Suppressor macrophage (primary cell): ENCODE results near the gene DPP9.
"Not testable (repeated sequence)": the region's sequence is repeated elsewhere in the genome, so short reads cannot be mapped to it uniquely, and the experiment has no call there.

Source experiments
- DNase-seq, 4 experiments: peaks; one replicate each; pipeline ENCODE4 v3.0.0-alpha.2; 2020 to 2022

The DPP9 gene

GRCh38 chr19:4684312-4685095, 39.1 kb downstream of the DPP9 start:
- DNase-seq, result no peak

DNA sequence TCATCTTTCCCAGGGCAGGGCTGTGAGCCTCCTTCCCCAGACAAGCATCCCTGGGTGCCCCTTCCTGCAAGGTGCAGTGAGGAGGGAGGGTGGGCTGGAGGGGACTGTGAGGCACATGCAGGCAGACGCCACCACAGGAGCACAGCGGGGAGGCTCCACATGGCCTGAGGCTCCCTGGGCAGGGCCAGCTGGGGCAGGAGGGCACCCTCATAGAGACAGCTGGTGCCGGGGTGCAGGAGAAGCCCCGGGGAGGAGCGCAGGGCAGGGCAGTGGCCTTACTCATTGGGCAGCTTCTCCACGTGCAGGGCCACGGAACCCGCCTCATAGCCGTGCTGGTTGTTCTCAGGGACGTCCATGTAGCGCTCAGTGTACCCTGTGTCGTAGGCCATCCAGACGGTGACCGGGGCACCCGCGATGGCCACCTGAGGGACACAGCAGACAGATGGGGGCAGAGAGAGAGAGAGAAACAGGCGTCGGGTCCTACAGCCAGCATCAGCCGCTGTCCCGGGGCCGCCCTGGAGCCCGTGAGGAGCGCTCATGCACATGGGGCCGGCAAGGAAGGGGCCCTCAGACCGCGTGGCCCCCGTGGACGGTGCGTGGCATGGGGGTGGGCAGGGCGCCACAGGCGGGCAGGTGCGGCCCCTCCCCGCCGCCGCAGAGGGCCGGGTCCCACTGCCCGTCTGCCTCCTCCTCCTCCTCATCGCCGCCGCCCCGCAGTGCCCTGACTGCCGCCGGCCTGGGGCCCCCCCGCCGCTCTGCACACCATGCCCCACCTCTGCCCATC, 41.0 kb downstream of the DPP9 start:
- no peak for DNase-seq

- not testable (repeated sequence) for DNase-seq
These were observed 43.6 kb downstream of the DPP9 start for GRCh38 chr19:4680021-4680420.

DNA sequence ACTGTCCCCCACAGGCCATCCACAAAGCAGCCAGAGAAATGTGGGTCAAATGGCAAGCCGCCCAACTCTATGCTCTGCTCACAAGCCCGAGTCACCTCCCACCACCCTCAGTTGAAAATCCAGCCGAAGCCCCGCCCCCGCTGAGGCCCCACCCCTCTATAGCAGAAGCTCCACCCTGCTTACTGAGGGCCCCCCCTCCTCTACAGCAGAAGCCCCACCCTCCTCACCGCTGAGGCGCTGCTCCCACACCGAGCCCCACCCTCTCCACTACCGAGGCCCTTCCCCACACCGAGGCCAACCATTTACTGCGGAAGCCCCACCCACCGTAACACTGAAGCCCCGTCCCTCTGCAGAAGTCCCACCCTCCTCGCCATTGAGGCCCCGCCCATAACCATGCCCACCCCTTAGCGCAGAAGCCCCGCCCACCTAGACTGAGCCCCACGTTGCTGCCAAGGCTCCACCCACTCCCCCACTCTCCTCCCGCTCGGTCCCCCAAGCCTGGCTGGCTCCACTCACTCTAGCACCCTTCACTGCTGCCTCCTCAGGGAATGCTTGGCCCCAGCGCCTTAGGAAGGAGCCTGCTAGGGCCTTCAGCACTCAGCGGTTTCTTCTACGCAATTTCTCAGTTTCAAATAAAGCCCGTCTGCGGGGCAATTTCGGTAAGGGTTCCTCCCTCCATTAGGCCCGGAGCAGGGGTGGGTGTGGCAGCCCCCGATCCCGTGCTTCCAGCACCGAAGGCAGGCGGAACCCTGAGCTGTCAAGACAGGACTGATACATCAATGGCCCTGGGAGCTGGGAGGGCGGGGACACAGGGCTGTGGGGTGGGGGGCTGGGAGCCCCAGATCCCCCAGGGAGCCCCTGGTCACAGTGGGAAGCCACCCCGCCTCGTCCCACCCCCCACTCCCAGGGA, 44.5 kb downstream of the DPP9 start:
- DNase-seq, result no peak

GRCh38 chr19:4676955-4677731, 46.5 kb downstream of the DPP9 start:
- peak in 3 of 4 experiments; percentile 57 to 70 (median 60) for DNase-seq

- no peak for DNase-seq
These were observed 48.3 kb downstream of the DPP9 start for GRCh38 chr19:4675346-4675745.

GRCh38 chr19:4673726-4674125, 49.9 kb downstream of the DPP9 start:
- no peak for DNase-seq

DNA sequence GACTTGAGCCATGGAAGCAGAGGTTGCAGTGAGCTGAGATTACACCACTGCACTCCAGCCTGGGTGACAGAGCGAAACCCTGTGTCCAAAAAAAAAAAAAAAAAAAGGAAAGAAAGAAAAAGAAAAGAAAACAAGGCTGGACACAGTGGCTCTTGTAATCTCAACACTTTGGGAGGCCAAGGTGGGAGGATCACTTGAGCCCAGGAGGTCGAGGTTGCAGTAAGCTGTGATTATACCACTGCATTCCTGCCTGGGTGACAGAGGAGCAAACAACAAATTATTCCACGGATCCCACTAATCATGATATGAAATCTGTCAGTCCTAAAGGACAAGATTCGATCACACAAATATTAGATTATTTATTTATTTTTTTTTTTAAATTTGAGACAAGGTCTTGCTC, 50.4 kb downstream of the DPP9 start:
- DNase-seq, result no peak

GRCh38 chr19:4671185-4671851, 52.3 kb downstream of the DPP9 start:
- DNase-seq, result no peak

DNA sequence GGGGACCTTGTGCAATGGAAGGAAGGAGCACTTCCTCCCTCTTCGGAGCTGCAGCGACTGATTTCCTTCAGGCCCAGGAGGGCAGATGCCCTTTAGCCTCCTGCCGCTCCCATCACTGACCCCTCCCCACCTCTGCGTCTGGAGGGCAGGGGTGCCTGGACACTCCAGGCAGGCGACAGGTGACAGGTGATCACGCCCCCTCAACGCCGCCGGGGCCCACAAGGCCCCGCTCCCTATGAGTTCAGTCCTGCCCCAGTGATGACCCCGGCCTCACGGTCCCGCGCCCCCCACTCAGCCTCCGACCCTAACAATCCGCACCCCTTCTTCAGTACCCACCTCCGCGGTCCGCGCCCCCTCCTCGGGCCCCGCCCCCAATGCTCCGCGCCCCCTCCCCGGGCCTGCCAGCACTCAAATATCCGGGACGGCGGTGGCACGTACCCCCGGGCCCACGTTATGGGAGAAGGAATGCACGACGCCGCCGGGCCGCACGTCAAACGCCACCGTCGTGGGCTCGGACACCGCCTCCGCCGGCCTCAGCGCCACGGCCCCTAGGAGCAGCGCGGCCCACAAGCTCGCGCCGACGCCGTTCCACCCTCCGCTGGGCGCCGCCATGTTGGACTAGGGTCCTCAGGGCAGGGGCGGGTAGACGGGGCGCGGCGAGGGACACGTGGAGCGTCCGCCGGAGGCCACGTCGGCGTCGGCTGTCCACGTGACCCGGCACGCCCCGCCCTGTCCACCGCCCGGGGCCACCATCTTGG, 53.7 kb downstream of the DPP9 start, which contains the start of gene MYDGF:
MYDGF (minus strand) TSS at position 620 of the 758 bp plus-strand sequence; CDS start at position 612, 8 bp downstream.
- peak; percentile 95 to 98 (median 97) for DNase-seq

GRCh38 chr19:4664642-4665041, 59.0 kb downstream of the DPP9 start:
- DNase-seq, result no peak

- DNase-seq, result no peak
These were observed 60.8 kb downstream of the DPP9 start for GRCh38 chr19:4662812-4663211.

DNA sequence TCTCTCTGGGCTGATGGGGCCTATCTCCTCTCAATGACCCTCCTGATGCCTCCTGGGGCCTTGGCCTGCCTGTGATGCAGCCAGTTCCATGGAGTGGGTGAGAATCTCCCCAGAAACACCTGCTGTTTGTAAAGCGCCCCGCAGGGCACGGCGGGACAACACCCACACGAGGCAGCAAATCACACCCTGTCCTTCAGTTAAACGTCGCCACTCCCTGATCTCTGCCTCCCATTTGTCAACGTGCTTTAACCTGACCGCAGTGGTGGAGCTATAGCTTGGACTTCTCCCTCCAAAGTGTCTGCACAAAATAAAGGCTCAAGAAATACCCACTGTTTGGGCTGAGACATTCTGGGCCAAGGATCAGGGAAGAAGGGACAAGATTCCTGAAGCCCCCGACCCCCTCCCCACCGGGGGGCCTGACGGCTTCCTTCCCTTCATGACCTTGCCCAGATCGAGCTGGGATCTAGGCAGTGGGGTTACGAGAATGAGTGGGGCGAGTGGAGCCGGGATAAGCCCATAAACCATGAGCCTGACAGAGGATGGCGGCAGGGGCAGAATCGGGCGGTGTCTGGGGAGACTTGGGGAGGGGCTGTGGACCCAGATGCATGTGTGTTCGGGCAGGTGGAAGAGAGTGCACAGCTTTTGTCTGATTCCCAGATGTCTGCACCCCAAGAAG, 61.5 kb downstream of the DPP9 start:
- DNase-seq, result no peak

- DNase-seq, result no peak
These were observed 62.6 kb downstream of the DPP9 start for GRCh38 chr19:4660993-4661392.

DNA sequence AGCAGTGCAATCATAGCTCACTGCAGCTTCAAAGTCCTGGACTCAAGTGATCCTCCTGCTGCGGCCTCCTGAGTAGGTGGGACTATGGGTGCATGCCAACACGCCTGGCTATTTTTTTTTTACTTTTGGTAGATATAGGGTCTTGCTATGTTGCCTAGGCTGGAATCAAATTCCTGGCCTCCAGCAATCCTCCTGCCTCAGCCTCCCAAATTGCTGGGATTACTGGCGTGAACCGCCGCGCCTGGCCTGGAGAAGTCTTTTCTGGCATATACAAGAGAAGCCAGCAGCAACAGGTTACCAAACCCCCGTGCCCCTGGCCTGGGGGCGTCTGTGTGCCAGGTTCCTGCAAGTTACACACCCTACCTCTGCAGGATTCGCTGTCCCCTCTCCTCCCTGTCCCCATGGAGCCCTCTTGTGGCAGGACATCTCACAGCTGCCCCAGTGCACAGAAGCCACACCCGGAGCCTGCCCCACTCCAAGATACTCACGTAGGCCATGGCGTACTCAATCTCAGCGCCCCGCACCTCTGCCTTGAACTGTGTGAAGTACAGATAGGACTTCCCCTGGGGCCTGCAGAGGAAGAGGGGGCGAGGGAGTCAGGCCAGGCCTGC, 63.4 kb downstream of the DPP9 start:
- DNase-seq, result peak in 3 of 4 experiments; percentile 51 to 71 (median 60)

DNA sequence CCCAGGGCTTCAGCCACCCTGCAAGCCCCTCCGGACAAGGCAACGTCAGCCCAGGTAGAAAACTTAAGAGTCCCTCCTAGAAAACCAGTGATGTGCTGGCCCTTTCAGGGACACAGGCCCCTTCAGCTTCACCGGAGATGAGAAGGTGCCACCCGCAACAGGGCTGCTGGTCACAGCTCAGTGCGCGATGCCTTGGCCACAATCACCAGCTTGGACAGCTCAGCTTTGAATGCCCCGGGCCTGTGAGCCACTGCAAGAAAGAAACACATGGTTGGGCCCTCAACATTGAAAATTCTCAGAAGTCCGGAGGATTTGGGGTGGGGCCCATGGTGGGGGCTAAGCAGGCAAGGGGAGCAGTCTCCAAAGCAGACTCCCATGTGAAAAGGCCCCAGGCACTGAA, 65.8 kb downstream of the DPP9 start:
- DNase-seq, result no peak

DNA sequence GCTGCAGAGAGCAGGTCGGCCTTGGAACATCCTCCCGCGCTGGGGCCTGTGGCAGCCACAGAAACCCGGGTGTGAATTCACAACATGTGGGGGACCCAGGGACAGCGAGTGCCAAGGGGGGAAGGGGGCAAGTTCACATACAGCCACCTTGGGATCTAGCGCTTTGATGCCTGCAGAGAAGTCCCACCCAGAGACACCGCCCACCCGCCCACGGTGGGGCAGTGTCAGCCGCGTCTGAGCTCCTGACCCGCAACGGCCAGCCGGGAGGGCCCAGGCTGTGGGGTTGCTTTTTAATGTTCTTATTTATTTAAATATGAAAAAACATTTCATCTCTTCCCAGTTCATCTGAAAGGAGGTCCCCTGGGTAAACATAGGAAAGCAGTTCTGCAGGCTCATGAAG, 66.4 kb downstream of the DPP9 start:
- peak in 1 of 4 experiments; percentile 26 for DNase-seq

GRCh38 chr19:4656102-4656501, 67.5 kb downstream of the DPP9 start:
- peak in 2 of 4 experiments; percentile 40 to 59 for DNase-seq
